HEK293 (cell line): ENCODE results near the gene BCAT1.
A peak's percentile ranks its signal among the peaks of the same experiment; 100 is the strongest.
"Not testable (repeated sequence)": the region's sequence is repeated elsewhere in the genome, so short reads cannot be mapped to it uniquely, and the experiment has no call there.

Experiments used
- CTCF ChIA-PET: fragments of 350-600 bp; formaldehyde crosslinking; extraction: SDS; loops from one replicate; lab custom pipeline; 2021; ENCODE audit warnings: antibody characterized with exemption; lab: Yijun Ruan, JAX
- POLR2A ChIA-PET: fragments of 300-600 bp; formaldehyde crosslinking; extraction: SDS; loops from one replicate; lab custom pipeline; 2020; ENCODE audit warnings: antibody characterized with exemption, inconsistent platforms; lab: Yijun Ruan, JAX
- H3K27ac ChIP-seq: fragments of 200-500 bp; sonication (Bioruptor generic); 2 replicates; pipeline ENCODE4 v1.5.1; 2014; ENCODE audit warnings: low read depth, low read length, control low read depth, inconsistent platforms; ENCODE audit errors: extremely low read depth
- H3K36me3 ChIP-seq, 2 experiments: fragments of 200-500 bp in 1 of 2; sonication (Bioruptor generic) in 1 of 2; 1 replicate in 1 of 2; 2 replicates in 1 of 2; pipeline ENCODE4 v1.5.1; 2014 to 2017; ENCODE audit warnings: inconsistent platforms in 2 of 2, low read length in 2 of 2; ENCODE audit not compliant: control insufficient read depth in 2 of 2, insufficient read depth in 1 of 2
- H3K4me1 ChIP-seq: fragments of 200-500 bp; sonication (Bioruptor generic); 2 replicates; pipeline ENCODE4 v1.5.1; 2014; ENCODE audit warnings: mild to moderate bottlenecking, low read length, inconsistent platforms; ENCODE audit not compliant: control insufficient read depth, insufficient read depth
- H3K4me3 ChIP-seq: 2 replicates; pipeline ENCODE4 v1.5.1; 2011; ENCODE audit warnings: low read depth, mild to moderate bottlenecking, control low read depth, low read length, moderate library complexity
- H3K9me3 ChIP-seq: fragments of 200-500 bp; sonication (Bioruptor generic); 2 replicates; pipeline ENCODE4 v1.5.1; 2014; ENCODE audit warnings: low read depth, low read length, inconsistent platforms; ENCODE audit not compliant: control insufficient read depth, insufficient read depth
- ZBTB8A ChIP-seq: fragments of 450-650 bp; formaldehyde crosslinking; IDR thresholded peaks from 2 replicates; pipeline ENCODE4 v1.5.1; 2016; ENCODE audit warnings: missing biosample characterization, missing genetic modification characterization
- ZNF112 ChIP-seq: fragments of 450-650 bp; formaldehyde crosslinking; IDR thresholded peaks from 2 replicates; pipeline ENCODE4 v1.5.0; 2017; ENCODE audit warnings: missing biosample characterization, missing genetic modification characterization
- ZNF140 ChIP-seq: fragments of 450-650 bp; formaldehyde crosslinking; IDR thresholded peaks from 2 replicates; pipeline ENCODE4 v1.5.1; 2016; ENCODE audit warnings: missing biosample characterization, missing genetic modification characterization
- ZNF202 ChIP-seq: fragments of 450-650 bp; formaldehyde crosslinking; IDR thresholded peaks from 2 replicates; pipeline ENCODE4 v1.5.1; 2016; ENCODE audit warnings: missing biosample characterization, missing genetic modification characterization, borderline replicate concordance
- ZNF266 ChIP-seq: fragments of 450-650 bp; formaldehyde crosslinking; IDR thresholded peaks from 2 replicates; pipeline ENCODE4 v1.5.1; 2016; ENCODE audit warnings: missing biosample characterization, missing genetic modification characterization, low read depth
- ZNF394 ChIP-seq: fragments of 450-650 bp; formaldehyde crosslinking; IDR thresholded peaks from 2 replicates; pipeline ENCODE4 v1.5.1; 2016; ENCODE audit warnings: missing biosample characterization, missing genetic modification characterization, mild to moderate bottlenecking, moderate library complexity, borderline replicate concordance
- ZNF426 ChIP-seq: fragments of 450-650 bp; formaldehyde crosslinking; IDR thresholded peaks from 2 replicates; pipeline ENCODE4 v1.5.1; 2017; ENCODE audit warnings: missing biosample characterization, missing genetic modification characterization, mild to moderate bottlenecking, inconsistent platforms, moderate library complexity
- ZNF433 ChIP-seq: fragments of 450-650 bp; formaldehyde crosslinking; IDR thresholded peaks from 2 replicates; pipeline ENCODE4 v1.5.1; 2016; ENCODE audit warnings: missing biosample characterization, missing genetic modification characterization, low read depth
- ZNF555 ChIP-seq: fragments of 450-650 bp; formaldehyde crosslinking; conservative IDR thresholded peaks from 2 replicates; pipeline ENCODE4 v1.5.1; 2017; ENCODE audit warnings: missing biosample characterization, mild to moderate bottlenecking, missing genetic modification characterization, inconsistent platforms
- ZNF558 ChIP-seq: fragments of 450-650 bp; formaldehyde crosslinking; IDR thresholded peaks from 2 replicates; pipeline ENCODE4 v1.5.1; 2016; ENCODE audit warnings: missing biosample characterization, missing genetic modification characterization
- ZNF560 ChIP-seq: fragments of 450-650 bp; formaldehyde crosslinking; IDR thresholded peaks from 2 replicates; pipeline ENCODE4 v1.5.1; 2017; ENCODE audit warnings: missing biosample characterization, missing genetic modification characterization, borderline replicate concordance
- ZNF623 ChIP-seq: fragments of 450-650 bp; formaldehyde crosslinking; IDR thresholded peaks from 2 replicates; pipeline ENCODE4 v1.5.1; 2016; ENCODE audit warnings: missing biosample characterization, missing genetic modification characterization
- ZNF654 ChIP-seq: fragments of 450-650 bp; formaldehyde crosslinking; IDR thresholded peaks from 2 replicates; pipeline ENCODE4 v1.5.1; 2016; ENCODE audit warnings: low read depth, missing biosample characterization, missing genetic modification characterization
- ZNF664 ChIP-seq: fragments of 450-650 bp; formaldehyde crosslinking; IDR thresholded peaks from 2 replicates; pipeline ENCODE4 v1.5.1; 2016; ENCODE audit warnings: missing biosample characterization, missing genetic modification characterization
- ZNF791 ChIP-seq: fragments of 450-650 bp; formaldehyde crosslinking; IDR thresholded peaks from 2 replicates; pipeline ENCODE4 v1.5.1; 2016; ENCODE audit warnings: missing biosample characterization, missing genetic modification characterization
- ZXDB ChIP-seq: fragments of 450-650 bp; formaldehyde crosslinking; IDR thresholded peaks from 2 replicates; pipeline ENCODE4 v1.5.1; 2016; ENCODE audit warnings: missing biosample characterization, missing genetic modification characterization
- TF ChIP-seq, protein P1 (sequence below): fragments of 450-650 bp; formaldehyde crosslinking; IDR thresholded peaks from 2 replicates; pipeline ENCODE4 v1.5.1; 2016; ENCODE audit warnings: missing biosample characterization, missing genetic modification characterization
- TF ChIP-seq, protein P2 (sequence below): fragments of 450-650 bp; formaldehyde crosslinking; IDR thresholded peaks from 2 replicates; pipeline ENCODE4 v1.5.1; 2016; ENCODE audit warnings: missing biosample characterization, missing genetic modification characterization
- TF ChIP-seq, protein P3 (sequence below): fragments of 450-650 bp; formaldehyde crosslinking; conservative IDR thresholded peaks from 2 replicates; pipeline ENCODE4 v1.5.1; 2016; ENCODE audit warnings: low read depth, missing biosample characterization, missing genetic modification characterization
- TF ChIP-seq, protein P4 (sequence below): fragments of 450-650 bp; formaldehyde crosslinking; IDR thresholded peaks from 2 replicates; pipeline ENCODE4 v1.5.1; 2016; ENCODE audit warnings: missing biosample characterization, missing genetic modification characterization

Gene BCAT1

DNA sequence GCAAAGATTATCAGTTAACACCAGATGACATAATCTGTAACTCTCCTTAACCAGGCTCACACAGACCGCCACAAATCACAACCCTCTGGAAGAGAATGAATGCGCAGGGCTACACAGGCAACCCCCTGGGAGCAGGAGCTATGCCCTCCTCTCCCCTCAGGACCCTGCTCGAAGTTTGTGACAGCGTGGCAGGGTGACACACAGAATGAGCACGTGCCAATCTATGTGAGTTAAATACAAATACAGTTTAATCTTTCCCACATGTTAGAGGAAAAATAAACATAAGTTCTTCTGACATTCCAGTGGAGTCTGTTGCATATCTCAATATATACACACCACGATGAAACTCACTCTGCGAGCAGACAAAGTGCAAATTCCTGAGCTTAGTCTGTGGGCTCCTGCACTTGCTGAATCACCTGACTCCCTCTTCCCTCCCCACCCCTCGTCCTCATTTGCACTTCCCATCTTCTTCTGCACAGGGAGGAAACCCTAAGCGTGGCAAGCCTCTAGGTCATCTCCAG, 37.6 kb downstream of the BCAT1 start:
- no peaks in the 10 kb centered on the region for H3K36me3 ChIP-seq
- ChIA-PET POLR2A (no interaction called here), CTCF (interaction anchor here (0.7 kb wide), 1 partner anchor 35 kb away, joined by 5 read pairs; no protein-coding TSS in a partner anchor)
- H3K27ac ChIP-seq, result no peak overlapping the region
- no peaks in the 10 kb centered on the region for H3K9me3 ChIP-seq
- no peak overlapping the region for H3K4me3 ChIP-seq
- 0 out of 2 replicates have a peak, but pooled peaks cover 2% of the 10 kb centered on the region for H3K4me1 ChIP-seq
- TF ChIP-seq ZNF112, result no peak
- TF ChIP-seq, protein P1, sequence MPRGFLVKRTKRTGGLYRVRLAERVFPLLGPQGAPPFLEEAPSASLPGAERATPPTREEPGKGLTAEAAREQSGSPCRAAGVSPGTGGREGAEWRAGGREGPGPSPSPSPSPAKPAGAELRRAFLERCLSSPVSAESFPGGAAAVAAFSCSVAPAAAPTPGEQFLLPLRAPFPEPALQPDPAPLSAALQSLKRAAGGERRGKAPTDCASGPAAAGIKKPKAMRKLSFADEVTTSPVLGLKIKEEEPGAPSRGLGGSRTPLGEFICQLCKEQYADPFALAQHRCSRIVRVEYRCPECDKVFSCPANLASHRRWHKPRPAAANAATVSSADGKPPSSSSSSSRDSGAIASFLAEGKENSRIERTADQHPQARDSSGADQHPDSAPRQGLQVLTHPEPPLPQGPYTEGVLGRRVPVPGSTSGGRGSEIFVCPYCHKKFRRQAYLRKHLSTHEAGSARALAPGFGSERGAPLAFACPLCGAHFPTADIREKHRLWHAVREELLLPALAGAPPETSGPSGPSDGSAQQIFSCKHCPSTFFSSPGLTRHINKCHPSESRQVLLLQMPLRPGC, result peak; percentile 51; the same call in 1 of the 2 replicates

DNA sequence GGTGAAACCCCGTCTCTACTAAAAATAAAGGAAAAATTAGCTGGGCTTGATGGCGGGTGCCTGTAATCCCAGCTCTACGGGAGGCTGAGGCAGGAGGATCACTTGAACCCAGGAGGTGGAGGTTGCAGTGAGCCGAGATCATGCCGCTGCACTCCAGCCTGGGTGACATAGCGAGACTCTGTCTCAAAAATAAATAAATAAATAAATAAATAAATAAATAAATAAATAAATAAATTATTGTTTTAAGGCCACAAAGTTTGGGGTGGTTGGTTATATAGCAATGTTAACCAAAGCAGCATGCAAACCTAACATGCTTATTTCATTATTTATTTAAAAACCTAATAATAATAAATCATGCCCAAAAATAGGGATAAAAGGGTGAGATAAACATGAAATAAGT, 38.7 kb downstream of the BCAT1 start:
- H3K36me3 ChIP-seq, H3K27ac ChIP-seq, H3K4me3 ChIP-seq, POLR2A ChIA-PET, CTCF ChIA-PET, H3K9me3 ChIP-seq, H3K4me1 ChIP-seq: not testable (repeated sequence)
- TF ChIP-seq ZNF654 (tag by site-specific recombination), result peak; percentile 31
- TF ChIP-seq, protein P2, sequence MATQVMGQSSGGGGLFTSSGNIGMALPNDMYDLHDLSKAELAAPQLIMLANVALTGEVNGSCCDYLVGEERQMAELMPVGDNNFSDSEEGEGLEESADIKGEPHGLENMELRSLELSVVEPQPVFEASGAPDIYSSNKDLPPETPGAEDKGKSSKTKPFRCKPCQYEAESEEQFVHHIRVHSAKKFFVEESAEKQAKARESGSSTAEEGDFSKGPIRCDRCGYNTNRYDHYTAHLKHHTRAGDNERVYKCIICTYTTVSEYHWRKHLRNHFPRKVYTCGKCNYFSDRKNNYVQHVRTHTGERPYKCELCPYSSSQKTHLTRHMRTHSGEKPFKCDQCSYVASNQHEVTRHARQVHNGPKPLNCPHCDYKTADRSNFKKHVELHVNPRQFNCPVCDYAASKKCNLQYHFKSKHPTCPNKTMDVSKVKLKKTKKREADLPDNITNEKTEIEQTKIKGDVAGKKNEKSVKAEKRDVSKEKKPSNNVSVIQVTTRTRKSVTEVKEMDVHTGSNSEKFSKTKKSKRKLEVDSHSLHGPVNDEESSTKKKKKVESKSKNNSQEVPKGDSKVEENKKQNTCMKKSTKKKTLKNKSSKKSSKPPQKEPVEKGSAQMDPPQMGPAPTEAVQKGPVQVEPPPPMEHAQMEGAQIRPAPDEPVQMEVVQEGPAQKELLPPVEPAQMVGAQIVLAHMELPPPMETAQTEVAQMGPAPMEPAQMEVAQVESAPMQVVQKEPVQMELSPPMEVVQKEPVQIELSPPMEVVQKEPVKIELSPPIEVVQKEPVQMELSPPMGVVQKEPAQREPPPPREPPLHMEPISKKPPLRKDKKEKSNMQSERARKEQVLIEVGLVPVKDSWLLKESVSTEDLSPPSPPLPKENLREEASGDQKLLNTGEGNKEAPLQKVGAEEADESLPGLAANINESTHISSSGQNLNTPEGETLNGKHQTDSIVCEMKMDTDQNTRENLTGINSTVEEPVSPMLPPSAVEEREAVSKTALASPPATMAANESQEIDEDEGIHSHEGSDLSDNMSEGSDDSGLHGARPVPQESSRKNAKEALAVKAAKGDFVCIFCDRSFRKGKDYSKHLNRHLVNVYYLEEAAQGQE, result peak; percentile 66
- peak; percentile 82 for TF ChIP-seq ZNF426 (tag by site-specific recombination)
- peak; percentile 59; the same call in 1 of the 2 replicates for TF ChIP-seq ZNF266 (tag by site-specific recombination)
- TF ChIP-seq ZNF560, result 0 out of 2 replicates have a peak, but pooled peaks have one; percentile 10
- TF ChIP-seq, protein P3, sequence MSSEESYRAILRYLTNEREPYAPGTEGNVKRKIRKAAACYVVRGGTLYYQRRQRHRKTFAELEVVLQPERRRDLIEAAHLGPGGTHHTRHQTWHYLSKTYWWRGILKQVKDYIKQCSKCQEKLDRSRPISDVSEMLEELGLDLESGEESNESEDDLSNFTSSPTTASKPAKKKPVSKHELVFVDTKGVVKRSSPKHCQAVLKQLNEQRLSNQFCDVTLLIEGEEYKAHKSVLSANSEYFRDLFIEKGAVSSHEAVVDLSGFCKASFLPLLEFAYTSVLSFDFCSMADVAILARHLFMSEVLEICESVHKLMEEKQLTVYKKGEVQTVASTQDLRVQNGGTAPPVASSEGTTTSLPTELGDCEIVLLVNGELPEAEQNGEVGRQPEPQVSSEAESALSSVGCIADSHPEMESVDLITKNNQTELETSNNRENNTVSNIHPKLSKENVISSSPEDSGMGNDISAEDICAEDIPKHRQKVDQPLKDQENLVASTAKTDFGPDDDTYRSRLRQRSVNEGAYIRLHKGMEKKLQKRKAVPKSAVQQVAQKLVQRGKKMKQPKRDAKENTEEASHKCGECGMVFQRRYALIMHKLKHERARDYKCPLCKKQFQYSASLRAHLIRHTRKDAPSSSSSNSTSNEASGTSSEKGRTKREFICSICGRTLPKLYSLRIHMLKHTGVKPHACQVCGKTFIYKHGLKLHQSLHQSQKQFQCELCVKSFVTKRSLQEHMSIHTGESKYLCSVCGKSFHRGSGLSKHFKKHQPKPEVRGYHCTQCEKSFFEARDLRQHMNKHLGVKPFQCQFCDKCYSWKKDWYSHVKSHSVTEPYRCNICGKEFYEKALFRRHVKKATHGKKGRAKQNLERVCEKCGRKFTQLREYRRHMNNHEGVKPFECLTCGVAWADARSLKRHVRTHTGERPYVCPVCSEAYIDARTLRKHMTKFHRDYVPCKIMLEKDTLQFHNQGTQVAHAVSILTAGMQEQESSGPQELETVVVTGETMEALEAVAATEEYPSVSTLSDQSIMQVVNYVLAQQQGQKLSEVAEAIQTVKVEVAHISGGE (tag by site-specific recombination), result peak; percentile 68
- TF ChIP-seq ZNF555 (tag by site-specific recombination), result peak; percentile 59
- TF ChIP-seq ZNF140 (tag by site-specific recombination), result peak; percentile 44; the same call in 1 of the 2 replicates
- TF ChIP-seq ZNF623 (tag by site-specific recombination), result peak; percentile 56
- TF ChIP-seq ZNF202 (tag by site-specific recombination), result peak; percentile 67; the same call in 1 of the 2 replicates
- TF ChIP-seq ZNF791 (tag by site-specific recombination), result 0 out of 2 replicates have a peak, but pooled peaks have one; percentile 18
- 0 out of 2 replicates have a peak, but pooled peaks have one; percentile 48 for TF ChIP-seq ZNF433 (tag by site-specific recombination)
- TF ChIP-seq ZBTB8A (tag by site-specific recombination), result peak; percentile 62
- TF ChIP-seq ZXDB, result peak; percentile 55; the same call in 1 of the 2 replicates
- TF ChIP-seq, protein P4, sequence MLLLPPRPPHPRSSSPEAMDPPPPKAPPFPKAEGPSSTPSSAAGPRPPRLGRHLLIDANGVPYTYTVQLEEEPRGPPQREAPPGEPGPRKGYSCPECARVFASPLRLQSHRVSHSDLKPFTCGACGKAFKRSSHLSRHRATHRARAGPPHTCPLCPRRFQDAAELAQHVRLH (tag by site-specific recombination), result 0 out of 2 replicates have a peak, but pooled peaks have one; percentile 24
- TF ChIP-seq ZNF558, result peak; percentile 67; the same call in 1 of the 2 replicates
- TF ChIP-seq ZNF664 (tag by site-specific recombination), result 0 out of 2 replicates have a peak, but pooled peaks have one; percentile 37
- peak; percentile 94 for TF ChIP-seq ZNF394 (tag by site-specific recombination)
